Testis (tissue), 2 donors: Measurements from ENCODE around the gene FAM193A.

Source experiments
- CTCF ChIP-seq, 3 experiments: fragments of 450-650 bp in 2 of 3; fragments of 200-600 bp in 1 of 3; sonication (generic) in 1 of 3; IDR thresholded peaks; one replicate each; pipeline ENCODE4 v1.5.1; 2016 to 2019; ENCODE audit warnings: antibody characterized with exemption in 3 of 3, mild to moderate bottlenecking in 2 of 3, moderate library complexity in 1 of 3
- POLR2A ChIP-seq: fragments of 450-650 bp; IDR thresholded peaks from one replicate; pipeline ENCODE4 v1.6.1; 2017; ENCODE audit warnings: antibody characterized with exemption, mild to moderate bottlenecking, moderate library complexity

GRCh38 chr4:2741626-2742025 lies 205.2 kb downstream of the FAM193A start:
- no peak for TF ChIP-seq CTCF (IDR thresholded peaks at IDR 0.05)
- TF ChIP-seq POLR2A = no peak
